K562 (cell line): Measurements from ENCODE around the gene FANCI. TPM values are rescaled to one million over a fixed set of nuclear protein-coding genes. Genes with fewer than 3 reads are reported as not detected.

Experiments
- ATAC-seq: fragments of 200-7000 bp; cut with Tn5 transposase; 3 replicates; pipeline ENCODE4 v1.9.1; 2020; ENCODE audit warnings: moderate library complexity
- BruUV-seq: library from RNA; stranded (reverse); fragments of 400-500 nt; replicated peaks from 2 replicates; lab custom pipeline; 2021; lab: Mats Ljungman, UMichigan
- CTCF ChIA-PET: fragments of 300-600 bp; formaldehyde crosslinking; extraction: SDS; loops from one replicate; lab custom pipeline; 2021; ENCODE audit warnings: low intra/inter-chr PET ratio; lab: Yijun Ruan, JAX
- POLR2A ChIA-PET: fragments of 300-600, 350-650 bp; sonication (Branson Sonifier 250); formaldehyde crosslinking; extraction: SDS; loops from one replicate; lab custom pipeline; 2021; ENCODE audit warnings: antibody characterized with exemption, inconsistent platforms; lab: Yijun Ruan, JAX
- DNase-seq, 4 experiments: peaks; one replicate each; pipeline versions ENCODE4 v3.0.0 to v3.0.0-alpha.2; 2011 to 2018; ENCODE audit warnings: low spot score in 3 of 4, mixed read lengths in 3 of 4; ENCODE audit errors: extremely low read depth in 1 of 4
- FAIRE-seq: peaks from 2 replicates; lab custom pipeline; 2011; peaks lifted over from hg19 to GRCh38; lab: Jason Lieb, UNC
- H2AFZ ChIP-seq: 2 replicates; pipeline ENCODE4 v1.6.0; 2011; ENCODE audit warnings: low read depth, low read length, control low read depth, inconsistent platforms
- H3K27ac ChIP-seq: fragments of 200-600 bp; 3 replicates; pipeline ENCODE4 v1.8.0; 2011; ENCODE audit warnings: low read depth, mild to moderate bottlenecking, control low read depth, inconsistent platforms, low read length, moderate library complexity, mixed read lengths; ENCODE audit errors: extremely low read depth
- H3K27me3 ChIP-seq, 2 experiments: fragments of 300-600 bp in 1 of 2; 2 replicates in 1 of 2; 3 replicates in 1 of 2; pipeline versions ENCODE4 v1.6.0 to v1.8.0; 2011; ENCODE audit warnings: inconsistent platforms in 2 of 2, low read length in 2 of 2, mild to moderate bottlenecking in 1 of 2, mixed read lengths in 1 of 2, moderate library complexity in 1 of 2; ENCODE audit not compliant: control insufficient read depth in 2 of 2, insufficient read depth in 2 of 2
- H3K36me3 ChIP-seq: fragments of 300-600 bp; 3 replicates; pipeline ENCODE4 v1.8.0; 2011; ENCODE audit warnings: mild to moderate bottlenecking, low read length, inconsistent platforms; ENCODE audit not compliant: control insufficient read depth, insufficient read depth
- H3K4me1 ChIP-seq, 2 experiments: fragments of 200-600 bp in 1 of 2; replicated peaks in 1 of 2; 2 replicates in 1 of 2; 3 replicates in 1 of 2; pipeline versions ENCODE4 v1.5.1 to v1.8.0; 2011; ENCODE audit warnings: inconsistent platforms in 2 of 2, low read length in 2 of 2, mild to moderate bottlenecking in 1 of 2, mixed read lengths in 1 of 2, moderate library complexity in 1 of 2; ENCODE audit not compliant: control insufficient read depth in 2 of 2, insufficient read depth in 2 of 2
- H3K4me2 ChIP-seq: 2 replicates; pipeline ENCODE4 v1.6.1; 2011; ENCODE audit warnings: low read length, control low read depth, inconsistent platforms, mixed read lengths; ENCODE audit not compliant: insufficient read depth
- H3K4me3 ChIP-seq: fragments of 200-600 bp; sonication (generic), shearing (Covaris generic); 2 replicates; pipeline ENCODE4 v1.5.1; 2016; ENCODE audit warnings: control low read depth, inconsistent platforms
- H3K79me2 ChIP-seq: fragments of 200-600 bp; 3 replicates; pipeline ENCODE4 v1.8.0; 2011; ENCODE audit warnings: low read length, inconsistent platforms; ENCODE audit not compliant: control insufficient read depth, insufficient read depth
- H3K9ac ChIP-seq, 2 experiments: 2 replicates each; pipeline versions ENCODE4 v1.6.0 to v1.6.1; 2011; ENCODE audit warnings: low read depth in 2 of 2, low read length in 2 of 2, control low read depth in 1 of 2, inconsistent platforms in 1 of 2, mild to moderate bottlenecking in 1 of 2, mixed read lengths in 1 of 2; ENCODE audit not compliant: insufficient read depth in 1 of 2
- H3K9me1 ChIP-seq: one replicate; pipeline ENCODE4 v1.6.0; 2011; ENCODE audit warnings: inconsistent platforms, mild to moderate bottlenecking, low read length, moderate library complexity; ENCODE audit not compliant: control insufficient read depth, insufficient read depth
- H3K9me3 ChIP-seq: replicated peaks from 2 replicates; pipeline ENCODE4 v1.5.1; 2011; ENCODE audit warnings: low read depth, low read length, inconsistent platforms; ENCODE audit not compliant: control insufficient read depth, insufficient read depth
- H4K20me1 ChIP-seq: replicated peaks from 2 replicates; pipeline ENCODE4 v1.6.1; 2011; ENCODE audit warnings: low read length, inconsistent platforms, mixed read lengths; ENCODE audit not compliant: control insufficient read depth, insufficient read depth
- ATF7 ChIP-seq: fragments of 450-650 bp; IDR thresholded peaks from 2 replicates; pipeline ENCODE4 v1.7.1; 2014; ENCODE audit warnings: mild to moderate bottlenecking, moderate library complexity
- MBD2 ChIP-seq: sonication (generic); IDR thresholded peaks from 2 replicates; pipeline ENCODE4 v1.6.1; 2016; ENCODE audit warnings: low read depth, borderline replicate concordance
- MXD1 ChIP-seq: fragments of 250-450 bp; sonication (Bioruptor Pico); IDR thresholded peaks from 2 replicates; pipeline ENCODE4 v1.8.0; 2021; ENCODE audit warnings: borderline replicate concordance, mild to moderate bottlenecking, moderate library complexity; ENCODE audit not compliant: poor library complexity, severe bottlenecking
- POLR2AphosphoS2 ChIP-seq: IDR thresholded peaks from 2 replicates; pipeline ENCODE4 v1.6.1; 2012; ENCODE audit warnings: low read length, improper control_type of control experiment
- SMAD4 ChIP-seq: fragments of 250-450 bp; sonication (Bioruptor Pico); conservative IDR thresholded peaks from 2 replicates; pipeline ENCODE4 v1.8.0; 2021; ENCODE audit warnings: inconsistent platforms, mild to moderate bottlenecking, moderate library complexity
- TCFL5 ChIP-seq: fragments of 250-450 bp; sonication (Bioruptor Pico); conservative IDR thresholded peaks from 2 replicates; pipeline ENCODE4 v1.6.1; 2021; ENCODE audit warnings: mild to moderate bottlenecking, moderate library complexity, matching md5 sums
- VEZF1 ChIP-seq: fragments of 200-800 bp; sonication (Bioruptor generic); IDR thresholded peaks from 2 replicates; pipeline ENCODE4 v1.6.1; 2017; ENCODE audit warnings: missing genetic modification characterization, missing compliant biosample characterization
- ZNF398 ChIP-seq: fragments of 250-450 bp; sonication (Bioruptor Pico); IDR thresholded peaks from 2 replicates; pipeline ENCODE4 v1.8.0; 2021; ENCODE audit warnings: moderate library complexity, mild to moderate bottlenecking, inconsistent platforms
- ZNF583 ChIP-seq: fragments of 250-450 bp; sonication (Bioruptor Pico); IDR thresholded peaks from 2 replicates; pipeline ENCODE4 v1.4.0; 2020
- ZNF584 ChIP-seq: fragments of 200-800 bp; sonication (Bioruptor generic); IDR thresholded peaks from 2 replicates; pipeline ENCODE4 v1.6.1; 2016; ENCODE audit warnings: low read depth, mild to moderate bottlenecking, missing genetic modification characterization, missing compliant biosample characterization
- WGBS: fragments of 100-300 bp; shearing (Covaris generic); methylation state at CpG from one replicate; pipeline ENCODE4 v1.1.6; 2016; ENCODE audit warnings: low coverage, mixed read lengths; ENCODE audit not compliant: insufficient coverage; ENCODE audit errors: missing lambda C conversion rate; 5-methylcytosine and 5-hydroxymethylcytosine counted together
- in situ Hi-C: fragments of 300-500 bp; cut with MboI; formaldehyde crosslinking; loops from 4 replicates; pipeline ENCODE4 v1.15.0; 2018; ENCODE audit warnings: inconsistent platforms, mixed read lengths
- intact Hi-C: fragments of 100-400 bp; cut with micrococcal nuclease; formaldehyde crosslinking; loops from 2 replicates; pipeline ENCODE4 v1.14.2; 2022
- polyA plus RNA-seq, 8 experiments: library from polyadenylated mRNA; depleted of rRNA in 4 of 8; stranded (reverse) in 5 of 8; unstranded in 3 of 8; fragments of >200 nt; fragmentation: Nextera tagmentation in 2 of 8; fragmentation: Illumina TruSeq in 1 of 8; extraction: Ambion mirVana in 2 of 8; extraction: Trizol in 1 of 8; gene quantifications; 2 replicates each; pipeline versions ENCODE4 v1.2.1 to v1.2.3, GENCODE V29; 2011 to 2014; ENCODE audit warnings: inconsistent platforms in 1 of 8, missing spikeins in 1 of 8
- total RNA-seq, 7 experiments: library from RNA; depleted of rRNA in 6 of 7; stranded (reverse); fragments of >200 nt in 6 of 7; fragmentation: Illumina TruSeq in 2 of 7; extraction: Trizol in 2 of 7; gene quantifications; 2 replicates each; pipeline versions ENCODE4 v1.2.1 to v1.2.3, GENCODE V29; 2011 to 2021; ENCODE audit warnings: low replicate concordance in 1 of 7

Gene FANCI
- total and polyA plus RNA-seq, 9 of the 15 experiments (the other 6 are each of a cell fraction or from before 2014, with no cell fraction given) = 72.1 to 165 (median 131) TPM

GRCh38 chr15:89308236-89308635 lies 64.5 kb downstream of the FANCI start:
- H3K27ac ChIP-seq = no peak overlapping the region
- intact Hi-C loops = loop anchor here (5.0 kb wide), 1 partner anchor 101 kb away; no protein-coding TSS in a partner anchor
- H3K79me2 ChIP-seq = no peaks in the 10 kb centered on the region
- H3K27me3 ChIP-seq = no peaks in the 10 kb centered on the region
- peaks cover 0 to 6% of the 10 kb centered on the region in 2 experiments; a peak in 2 of 5 replicates for H3K4me1 ChIP-seq
- H2AFZ ChIP-seq = no peak overlapping the region
- CTCF ChIA-PET = no interaction called here
- no TSS peak for BruUV-seq
- H3K4me2 ChIP-seq = no peak overlapping the region
- FAIRE-seq = no peak
- no peak for DNase-seq
- no peaks in the 10 kb centered on the region for H3K9me3 ChIP-seq
- POLR2A ChIA-PET = interaction anchor here (0.6 to 1.1 kb wide), 2 partner anchors 26 to 102 kb away, joined by 3 to 4 read pairs; partner anchors contain the start of gene POLG
- H3K9ac ChIP-seq = no peak overlapping the region
- no peaks in the 10 kb centered on the region for H3K9me1 ChIP-seq
- peaks cover 90% of the 10 kb centered on the region for H3K36me3 ChIP-seq
- WGBS = 71% methylated on average over 3 of the region's 3 CpGs
- in situ Hi-C loops = no loop called here
- H3K4me3 ChIP-seq = no peak overlapping the region
- no peak for ATAC-seq
- no peaks in the 10 kb centered on the region for H4K20me1 ChIP-seq
- no peak for TF ChIP-seq TCFL5
- TF ChIP-seq POLR2AphosphoS2 = peak; percentile 43; the same call in 1 of the 2 replicates
- no peak for TF ChIP-seq ZNF583 (CRISPR knock-in tag)
- no peak for TF ChIP-seq VEZF1 (CRISPR knock-in tag)

- 64% methylated on average over 2 of the region's 2 CpGs for WGBS
- H3K27ac ChIP-seq = no peak overlapping the region
- H3K36me3 ChIP-seq = peaks cover 92% of the 10 kb centered on the region
- no peak overlapping the region for H3K9ac ChIP-seq
- H3K4me1 ChIP-seq = peaks cover 0 to 6% of the 10 kb centered on the region in 2 experiments; a peak in 2 of 5 replicates
- no peaks in the 10 kb centered on the region for H3K9me3 ChIP-seq
- DNase-seq = no peak
- no peak for FAIRE-seq
- ChIA-PET CTCF (no interaction called here), POLR2A (interaction anchor here (0.8 to 1.1 kb wide), 3 partner anchors 9 to 98 kb away, joined by 3 read pairs; no protein-coding TSS in a partner anchor)
- H3K79me2 ChIP-seq = no peaks in the 10 kb centered on the region
- no peak for ATAC-seq
- no peaks in the 10 kb centered on the region for H3K9me1 ChIP-seq
- no TSS peak for BruUV-seq
- no peaks in the 10 kb centered on the region for H3K27me3 ChIP-seq
- intact Hi-C loops = loop anchor here (5.0 kb wide), 1 partner anchor 103 kb away; no protein-coding TSS in a partner anchor
- in situ Hi-C loops = no loop called here
- H3K4me2 ChIP-seq = no peak overlapping the region
- H3K4me3 ChIP-seq = no peak overlapping the region
- H2AFZ ChIP-seq = no peak overlapping the region
- H4K20me1 ChIP-seq = no peaks in the 10 kb centered on the region
- TF ChIP-seq MBD2 (no peak), ZNF398 (CRISPR knock-in tag) (no peak), ATF7 (no peak), SMAD4 (CRISPR knock-in tag) (no peak), ZNF584 (no peak), MXD1 (CRISPR knock-in tag) (no peak)
Observed at GRCh38 chr15:89309993-89310392, 66.2 kb downstream of the FANCI start.
